ENCODE results near the gene LRRC1. TPM values are rescaled to one million over a fixed set of nuclear protein-coding genes. Genes with fewer than 3 reads are reported as not detected.

The LRRC1 gene
- total RNA-seq, 1 experiment from 2014 or later: 4.4 TPM

- DNase-seq (ENCODE audit: low read depth): no peak
Observed at GRCh38 chr6:53921639-53922038, 126.8 kb downstream of the LRRC1 start.

GRCh38 chr6:53922539-53922981, 127.8 kb downstream of the LRRC1 start:
- DNase-seq (ENCODE audit: low read depth): peak; percentile 28

- no peak for DNase-seq (ENCODE audit: low read depth)
Observed at GRCh38 chr6:53924277-53924676, 129.5 kb downstream of the LRRC1 start.

GRCh38 chr6:53924821-53925422, 130.1 kb downstream of the LRRC1 start:
- DNase-seq (ENCODE audit: low read depth): no peak

GRCh38 chr6:53925891-53926290, 131.1 kb downstream of the LRRC1 start:
- DNase-seq (ENCODE audit: low read depth): no peak

- DNase-seq (ENCODE audit: low read depth): peak; percentile 69
Observed at GRCh38 chr6:53926505-53926904, 131.7 kb downstream of the LRRC1 start.

GRCh38 chr6:53928641-53929040, 133.8 kb downstream of the LRRC1 start:
- DNase-seq (ENCODE audit: low read depth): no peak

GRCh38 chr6:53929041-53929820, 134.4 kb downstream of the LRRC1 start:
- DNase-seq (ENCODE audit: low read depth): no peak

- DNase-seq (ENCODE audit: low read depth): no peak
Observed at GRCh38 chr6:53929821-53930120, 135.0 kb downstream of the LRRC1 start.

GRCh38 chr6:53930330-53930729, 135.5 kb downstream of the LRRC1 start:
- DNase-seq (ENCODE audit: low read depth): no peak

GRCh38 chr6:53931086-53931485, 136.3 kb downstream of the LRRC1 start:
- DNase-seq (ENCODE audit: low read depth): no peak

GRCh38 chr6:53932516-53932915, 137.7 kb downstream of the LRRC1 start:
- DNase-seq (ENCODE audit: low read depth): no peak

GRCh38 chr6:53934023-53934422, 139.2 kb downstream of the LRRC1 start:
- DNase-seq (ENCODE audit: low read depth): no peak

GRCh38 chr6:53937461-53937860, 142.7 kb downstream of the LRRC1 start:
- no peak for DNase-seq (ENCODE audit: low read depth)

GRCh38 chr6:53938810-53939209, 144.0 kb downstream of the LRRC1 start:
- DNase-seq (ENCODE audit: low read depth): peak; percentile 64

GRCh38 chr6:53939830-53940229, 145.0 kb downstream of the LRRC1 start:
- no peak for DNase-seq (ENCODE audit: low read depth)

GRCh38 chr6:53943395-53943794, 148.6 kb downstream of the LRRC1 start:
- DNase-seq (ENCODE audit: low read depth): no peak

- DNase-seq (ENCODE audit: low read depth): no peak
Observed at GRCh38 chr6:53944091-53944490, 149.3 kb downstream of the LRRC1 start.

- no peak for DNase-seq (ENCODE audit: low read depth)
Observed at GRCh38 chr6:53944543-53944942, 149.7 kb downstream of the LRRC1 start.

- no peak for DNase-seq (ENCODE audit: low read depth)
Observed at GRCh38 chr6:53945765-53946407, 151.1 kb downstream of the LRRC1 start.

- DNase-seq (ENCODE audit: low read depth): no peak
Observed at GRCh38 chr6:53947780-53948179, 153.0 kb downstream of the LRRC1 start.

- DNase-seq (ENCODE audit: low read depth): no peak
Observed at GRCh38 chr6:53951383-53951782, 156.6 kb downstream of the LRRC1 start.
